H9 (cell line): ENCODE data around the gene MRPS10. TPM values are rescaled to one million over a fixed set of nuclear protein-coding genes. Genes with fewer than 3 reads are reported as not detected.

Source experiments
- DNase-seq: peaks from one replicate; pipeline ENCODE4 v3.0.0-alpha.2; 2017
- H2AFZ ChIP-seq: one replicate; pipeline ENCODE4 v1.6.1; 2013; ENCODE audit warnings: mild to moderate bottlenecking, low read length, control low read depth, moderate library complexity
- H2AK5ac ChIP-seq: 2 replicates; pipeline ENCODE4 v1.6.1; 2013; ENCODE audit warnings: low read length, control low read depth, mixed read lengths; ENCODE audit not compliant: insufficient read length
- H2BK120ac ChIP-seq: one replicate; pipeline ENCODE4 v1.6.1; 2013; ENCODE audit warnings: low read depth, mild to moderate bottlenecking, low read length, control low read depth, inconsistent platforms; ENCODE audit not compliant: poor library complexity, severe bottlenecking
- H2BK12ac ChIP-seq: 2 replicates; pipeline ENCODE4 v1.6.1; 2013; ENCODE audit warnings: low read length, control low read depth, mixed read lengths, low read depth; ENCODE audit not compliant: insufficient read length
- H2BK15ac ChIP-seq: 2 replicates; pipeline ENCODE4 v1.6.1; 2013; ENCODE audit warnings: low read depth, low read length, control low read depth
- H2BK20ac ChIP-seq: one replicate; pipeline ENCODE4 v1.6.1; 2013; ENCODE audit warnings: low read depth, mild to moderate bottlenecking, low read length, control low read depth, inconsistent platforms; ENCODE audit not compliant: poor library complexity, severe bottlenecking
- H2BK5ac ChIP-seq: 2 replicates; pipeline ENCODE4 v1.6.1; 2013; ENCODE audit warnings: low read length, control low read depth, mixed read lengths; ENCODE audit not compliant: insufficient read length
- H3K14ac ChIP-seq: 2 replicates; pipeline ENCODE4 v1.6.1; 2013; ENCODE audit warnings: low read length, control low read depth; ENCODE audit not compliant: insufficient read depth
- H3K18ac ChIP-seq: 2 replicates; pipeline ENCODE4 v1.6.1; 2013; ENCODE audit warnings: low read depth, mild to moderate bottlenecking, mixed read lengths, low read length, control low read depth; ENCODE audit not compliant: insufficient read length
- H3K23ac ChIP-seq: 2 replicates; pipeline ENCODE4 v1.6.1; 2013; ENCODE audit warnings: low read length, control low read depth, mixed read lengths, low read depth; ENCODE audit not compliant: insufficient read length
- H3K23me2 ChIP-seq: 2 replicates; pipeline ENCODE4 v1.6.1; 2013; ENCODE audit warnings: low read depth, mild to moderate bottlenecking, mixed read lengths, low read length, control low read depth; ENCODE audit not compliant: insufficient read length, poor library complexity, severe bottlenecking
- H3K27ac ChIP-seq: 2 replicates; pipeline ENCODE4 v1.5.1; 2013; ENCODE audit warnings: low read length, control low read depth, mixed read lengths, low read depth; ENCODE audit not compliant: insufficient read length
- H3K27me3 ChIP-seq: 2 replicates; pipeline ENCODE4 v1.6.1; 2013; ENCODE audit warnings: low read length, control low read depth, inconsistent platforms; ENCODE audit not compliant: insufficient read depth
- H3K4ac ChIP-seq: 2 replicates; pipeline ENCODE4 v1.6.1; 2013; ENCODE audit warnings: low read depth, mild to moderate bottlenecking, control low read depth, inconsistent platforms, low read length, moderate library complexity
- H3K4me1 ChIP-seq: 2 replicates; pipeline ENCODE4 v1.6.1; 2013; ENCODE audit warnings: low read length, control low read depth, inconsistent platforms; ENCODE audit not compliant: insufficient read depth
- H3K4me2 ChIP-seq: 2 replicates; pipeline ENCODE4 v1.6.1; 2013; ENCODE audit warnings: low read length, control low read depth, mixed read lengths; ENCODE audit not compliant: insufficient read length, insufficient read depth
- H3K56ac ChIP-seq: 2 replicates; pipeline ENCODE4 v1.6.1; 2013; ENCODE audit warnings: low read depth, mild to moderate bottlenecking, mixed read lengths, low read length, control low read depth; ENCODE audit not compliant: insufficient read length
- H3K79me1 ChIP-seq: 2 replicates; pipeline ENCODE4 v1.6.1; 2013; ENCODE audit warnings: low read depth, mild to moderate bottlenecking, moderate library complexity, low read length, control low read depth, inconsistent platforms; ENCODE audit not compliant: insufficient read depth, poor library complexity, severe bottlenecking
- H3K79me2 ChIP-seq: 2 replicates; pipeline ENCODE4 v1.6.1; 2013; ENCODE audit warnings: low read length, control low read depth, inconsistent platforms; ENCODE audit not compliant: insufficient read depth
- H3K9ac ChIP-seq: 2 replicates; pipeline ENCODE4 v1.6.1; 2013; ENCODE audit warnings: low read length, control low read depth, mixed read lengths; ENCODE audit not compliant: insufficient read length; ENCODE audit errors: extremely low read depth
- H3K9me3 ChIP-seq: one replicate; pipeline ENCODE4 v1.6.1; 2013; ENCODE audit warnings: low read depth, low read length, inconsistent platforms; ENCODE audit not compliant: control insufficient read depth
- H3T11ph ChIP-seq: one replicate; pipeline ENCODE4 v1.6.1; 2013; ENCODE audit warnings: mild to moderate bottlenecking, low read length, control low read depth, inconsistent platforms
- H4K20me1 ChIP-seq: one replicate; pipeline ENCODE4 v1.6.1; 2013; ENCODE audit not compliant: control insufficient read depth, insufficient read length, insufficient read depth
- H4K5ac ChIP-seq: 2 replicates; pipeline ENCODE4 v1.6.1; 2013; ENCODE audit warnings: low read depth, mild to moderate bottlenecking, mixed read lengths, low read length, control low read depth; ENCODE audit not compliant: insufficient read length
- H4K8ac ChIP-seq: replicated peaks from 2 replicates; pipeline ENCODE4 v1.6.1; 2013; ENCODE audit warnings: low read length, control low read depth, mixed read lengths, low read depth; ENCODE audit not compliant: insufficient read length
- H4K91ac ChIP-seq: 2 replicates; pipeline ENCODE4 v1.6.1; 2013; ENCODE audit warnings: low read depth, mild to moderate bottlenecking, moderate library complexity, mixed read lengths, low read length, control low read depth; ENCODE audit not compliant: insufficient read length
- H3K27ac Mint-ChIP-seq, 3 experiments: 2 replicates in 2 of 3; 3 replicates in 1 of 3; pipeline ENCODE4 v1.8.0; 2020 to 2021; ENCODE audit warnings: mixed read lengths in 3 of 3, mild to moderate bottlenecking in 1 of 3, moderate library complexity in 1 of 3
- H3K27me3 Mint-ChIP-seq: 2 replicates; pipeline ENCODE4 v1.8.0; 2021; ENCODE audit warnings: low read depth, mild to moderate bottlenecking, moderate library complexity, mixed read lengths
- H3K36me3 Mint-ChIP-seq, 3 experiments: 2 replicates in 2 of 3; 3 replicates in 1 of 3; pipeline ENCODE4 v1.8.0; 2020 to 2021; ENCODE audit warnings: low read depth in 3 of 3, mixed read lengths in 3 of 3; ENCODE audit not compliant: insufficient read depth in 1 of 3
- H3K4me1 Mint-ChIP-seq, 2 experiments: 2 replicates each; pipeline ENCODE4 v1.8.0; 2020; ENCODE audit warnings: mixed read lengths in 2 of 2
- H3K4me3 Mint-ChIP-seq, 2 experiments: 2 replicates in 1 of 2; 3 replicates in 1 of 2; pipeline ENCODE4 v1.8.0; 2020 to 2021; ENCODE audit warnings: mild to moderate bottlenecking in 2 of 2, mixed read lengths in 2 of 2, moderate library complexity in 1 of 2
- H3K9me3 Mint-ChIP-seq, 2 experiments: 2 replicates in 1 of 2; 3 replicates in 1 of 2; pipeline ENCODE4 v1.8.0; 2020; ENCODE audit warnings: mild to moderate bottlenecking in 2 of 2, mixed read lengths in 2 of 2, moderate library complexity in 1 of 2
- WGBS: extraction: QIAGEN DNeasy Blood & Tissue Kit; methylation state at CpG from one replicate; pipeline ENCODE4 v1.1.7; 2013; ENCODE audit warnings: missing lambda C conversion rate, low lambda C conversion rate, mixed read lengths; ENCODE audit not compliant: insufficient read length; ENCODE audit errors: extremely low coverage; 5-methylcytosine and 5-hydroxymethylcytosine counted together
- total RNA-seq: library from RNA; stranded (reverse); gene quantifications from 2 replicates; pipeline ENCODE4 v1.2.1, GENCODE V29; 2021
- TF ChIP-seq, protein P1 (sequence below): fragments of 200-600 bp; sonication (generic); conservative IDR thresholded peaks from 3 replicates; pipeline ENCODE4 v1.8.0; 2021; ENCODE audit warnings: antibody characterized with exemption, mild to moderate bottlenecking

The MRPS10 gene
- total RNA-seq, 1 experiment from 2014 or later = 33.9 TPM

DNA sequence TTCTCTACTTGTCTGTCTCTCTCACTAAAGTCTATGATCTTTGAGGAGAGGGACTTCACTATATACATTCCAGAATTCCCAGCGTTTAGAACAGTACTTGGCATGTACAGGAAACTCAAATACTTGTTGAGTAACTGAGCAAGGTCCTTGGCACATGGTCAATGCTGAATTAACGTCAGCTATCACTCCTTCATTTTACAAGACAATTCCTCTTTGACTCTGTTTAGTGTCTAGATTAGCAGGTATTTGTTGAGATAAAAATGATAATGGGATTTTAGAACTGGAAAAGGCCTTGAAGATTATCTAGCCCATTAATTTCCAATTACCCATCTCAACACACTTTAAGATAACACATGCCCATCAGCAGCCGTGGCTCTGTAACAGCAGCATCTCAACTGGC, 16.3 kb downstream of the MRPS10 start:
- H3K14ac ChIP-seq = no peak overlapping the region
- Mint-ChIP-seq H3K9me3 (no peaks in the 10 kb centered on the region), H3K27me3 (no peaks in the 10 kb centered on the region), H3K36me3 (peaks cover 6 to 15% (median 15%) of the 10 kb centered on the region in 3 experiments; a peak in 5 of 7 replicates), H3K27ac (peak overlapping the region in 1 of 3 experiments; percentile 30; a peak in 1 of 7 replicates), H3K4me3 (no peak overlapping the region), H3K4me1 (peaks cover 4 to 7% of the 10 kb centered on the region in 2 experiments)
- H3K27me3 ChIP-seq = no peaks in the 10 kb centered on the region
- no peak overlapping the region for H2BK120ac ChIP-seq
- H3K4ac ChIP-seq = no peak overlapping the region
- H3K79me1 ChIP-seq = no peaks in the 10 kb centered on the region
- no CpG with 5 or more reads among the region's 3 CpGs for WGBS
- H2BK15ac ChIP-seq = no peak overlapping the region
- H4K8ac ChIP-seq = no peak overlapping the region
- no peaks in the 10 kb centered on the region for H3K79me2 ChIP-seq
- H4K91ac ChIP-seq = no peak overlapping the region
- H3K9ac ChIP-seq = no peak overlapping the region
- no peak overlapping the region for H4K5ac ChIP-seq
- DNase-seq = no peak
- no peak overlapping the region for H3T11ph ChIP-seq
- no peak overlapping the region for H2BK5ac ChIP-seq
- no peak overlapping the region for H2BK12ac ChIP-seq
- H2BK20ac ChIP-seq = no peak overlapping the region
- TF ChIP-seq, protein P1, sequence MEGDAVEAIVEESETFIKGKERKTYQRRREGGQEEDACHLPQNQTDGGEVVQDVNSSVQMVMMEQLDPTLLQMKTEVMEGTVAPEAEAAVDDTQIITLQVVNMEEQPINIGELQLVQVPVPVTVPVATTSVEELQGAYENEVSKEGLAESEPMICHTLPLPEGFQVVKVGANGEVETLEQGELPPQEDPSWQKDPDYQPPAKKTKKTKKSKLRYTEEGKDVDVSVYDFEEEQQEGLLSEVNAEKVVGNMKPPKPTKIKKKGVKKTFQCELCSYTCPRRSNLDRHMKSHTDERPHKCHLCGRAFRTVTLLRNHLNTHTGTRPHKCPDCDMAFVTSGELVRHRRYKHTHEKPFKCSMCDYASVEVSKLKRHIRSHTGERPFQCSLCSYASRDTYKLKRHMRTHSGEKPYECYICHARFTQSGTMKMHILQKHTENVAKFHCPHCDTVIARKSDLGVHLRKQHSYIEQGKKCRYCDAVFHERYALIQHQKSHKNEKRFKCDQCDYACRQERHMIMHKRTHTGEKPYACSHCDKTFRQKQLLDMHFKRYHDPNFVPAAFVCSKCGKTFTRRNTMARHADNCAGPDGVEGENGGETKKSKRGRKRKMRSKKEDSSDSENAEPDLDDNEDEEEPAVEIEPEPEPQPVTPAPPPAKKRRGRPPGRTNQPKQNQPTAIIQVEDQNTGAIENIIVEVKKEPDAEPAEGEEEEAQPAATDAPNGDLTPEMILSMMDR = no peak
- H3K18ac ChIP-seq = no peak overlapping the region
- H3K27ac ChIP-seq = no peak overlapping the region
- H3K23ac ChIP-seq = no peak overlapping the region
- no peak overlapping the region for H3K56ac ChIP-seq
- no peaks in the 10 kb centered on the region for H3K4me1 ChIP-seq
- H3K9me3 ChIP-seq = no peaks in the 10 kb centered on the region
- H3K23me2 ChIP-seq = no peaks in the 10 kb centered on the region
- no peaks in the 10 kb centered on the region for H4K20me1 ChIP-seq
- no peak overlapping the region for H2AFZ ChIP-seq
- no peak overlapping the region for H3K4me2 ChIP-seq
- no peak overlapping the region for H2AK5ac ChIP-seq
